BE2C (cell line): ENCODE measurements around the gene MGMT.

Experiments
- DNase-seq: peaks from one replicate; pipeline ENCODE4 v3.0.0-alpha.2; 2020
- H3K27me3 ChIP-seq: fragments of 250-450 bp; sonication (Bioruptor Pico); 2 replicates; pipeline ENCODE4 v1.5.1; 2020; ENCODE audit warnings: mild to moderate bottlenecking
- H3K36me3 ChIP-seq: fragments of 250-450 bp; sonication (Bioruptor Pico); 2 replicates; pipeline ENCODE4 v1.5.1; 2020; ENCODE audit warnings: mild to moderate bottlenecking
- H3K4me1 ChIP-seq: fragments of 250-450 bp; sonication (Bioruptor Pico); 2 replicates; pipeline ENCODE4 v1.5.1; 2020
- H3K4me3 ChIP-seq: 2 replicates; pipeline ENCODE4 v1.5.1; 2011; ENCODE audit warnings: low read depth, low read length
- H3K9me3 ChIP-seq: fragments of 250-450 bp; sonication (Bioruptor Pico); 2 replicates; pipeline ENCODE4 v1.5.1; 2020
- CTCF ChIP-seq: IDR thresholded peaks from 2 replicates; pipeline ENCODE4 v1.5.1; 2012; ENCODE audit warnings: mild to moderate bottlenecking, low read depth, low read length

Gene MGMT

DNA sequence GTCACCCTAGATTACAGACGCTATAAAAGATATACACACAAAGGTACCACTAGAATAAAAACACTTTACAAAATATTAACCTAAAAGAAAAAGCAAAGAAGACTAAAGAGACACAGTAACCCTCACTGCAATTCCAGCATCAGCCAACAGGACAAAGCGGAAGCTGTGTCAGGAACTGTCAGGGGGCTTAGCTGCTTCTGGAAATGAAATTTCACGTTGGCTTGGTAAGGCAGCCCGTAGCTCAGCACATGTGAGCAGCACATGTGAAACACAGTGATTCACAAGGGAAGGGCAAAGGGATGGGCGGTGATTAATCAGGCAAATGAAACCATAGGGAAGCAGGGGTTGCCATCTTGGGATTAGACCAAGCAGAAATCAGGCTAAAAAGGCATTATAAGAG is 195.4 kb downstream of the MGMT start:
- H3K9me3 ChIP-seq = no peaks in the 10 kb centered on the region
- DNase-seq = no peak
- H3K27me3 ChIP-seq = no peaks in the 10 kb centered on the region
- H3K4me1 ChIP-seq = no peaks in the 10 kb centered on the region
- TF ChIP-seq CTCF = peak; percentile 19; the same call in 1 of the 2 replicates
- no peaks in the 10 kb centered on the region for H3K36me3 ChIP-seq
- no peak overlapping the region for H3K4me3 ChIP-seq

DNA sequence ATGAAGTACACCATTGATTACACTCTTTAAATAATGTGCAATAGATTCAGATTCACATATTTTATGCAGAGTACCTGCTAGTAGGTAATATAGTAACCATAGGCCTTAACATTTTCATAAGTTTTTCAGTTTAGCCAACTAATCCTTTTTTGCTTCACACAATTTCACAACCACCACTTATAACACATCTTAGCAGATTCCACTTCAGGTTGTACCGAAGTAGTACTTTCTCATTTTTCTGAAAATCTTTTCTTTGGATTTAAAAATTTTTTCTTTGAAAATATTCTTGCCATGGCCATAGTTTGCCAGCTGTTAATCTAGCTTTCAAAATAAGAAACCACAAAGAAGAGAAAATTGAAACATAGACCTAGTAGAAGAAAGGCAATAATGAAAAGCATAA is 203.1 kb downstream of the MGMT start:
- no peak for TF ChIP-seq CTCF
- H3K36me3 ChIP-seq = no peaks in the 10 kb centered on the region
- no peaks in the 10 kb centered on the region for H3K9me3 ChIP-seq
- DNase-seq = no peak
- H3K27me3 ChIP-seq = no peaks in the 10 kb centered on the region
- H3K4me3 ChIP-seq = no peak overlapping the region
- no peaks in the 10 kb centered on the region for H3K4me1 ChIP-seq

GRCh38 chr10:129673292-129673691 is 206.3 kb downstream of the MGMT start:
- H3K9me3 ChIP-seq = no peaks in the 10 kb centered on the region
- no peak for DNase-seq

DNA sequence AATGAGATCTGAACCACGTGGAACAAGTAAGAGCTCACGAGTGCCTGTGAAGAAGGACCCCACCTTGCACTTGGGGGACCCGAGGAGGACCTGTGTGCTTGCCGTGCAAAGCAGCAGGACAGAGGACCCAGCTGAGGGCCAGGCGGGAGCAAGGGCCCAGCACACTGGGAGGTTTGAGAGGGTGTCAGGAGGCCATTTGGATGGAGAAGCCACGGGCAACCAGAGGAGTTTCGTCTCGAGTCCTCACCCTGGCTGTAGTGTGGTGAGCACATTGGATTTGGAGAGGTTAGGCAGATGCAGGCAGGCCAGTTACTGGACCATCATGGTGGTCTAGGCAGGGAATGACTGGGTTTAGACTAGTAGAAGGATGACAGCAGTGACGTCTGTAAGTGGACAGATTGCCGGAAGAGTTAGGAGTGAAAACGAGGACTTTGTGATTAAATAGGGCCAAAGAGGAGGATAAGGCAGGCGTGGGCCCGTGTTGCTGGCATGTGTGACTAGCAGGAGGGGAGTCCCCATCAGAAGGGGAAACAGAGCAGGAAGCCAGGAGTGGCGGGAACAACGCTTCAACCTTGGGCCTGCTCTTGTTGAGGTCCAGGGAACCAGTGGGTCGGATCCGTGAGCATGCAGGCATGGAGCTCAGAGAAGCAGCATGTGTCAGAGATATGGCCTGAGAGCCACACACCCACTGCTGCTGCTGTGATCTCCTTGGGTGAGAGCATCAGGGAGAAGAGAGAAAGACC is 208.2 kb downstream of the MGMT start:
- no peak for TF ChIP-seq CTCF
- H3K36me3 ChIP-seq = no peaks in the 10 kb centered on the region
- no peaks in the 10 kb centered on the region for H3K4me1 ChIP-seq
- no peaks in the 10 kb centered on the region for H3K27me3 ChIP-seq
- no peaks in the 10 kb centered on the region for H3K9me3 ChIP-seq
- no peak for DNase-seq
- H3K4me3 ChIP-seq = no peak overlapping the region

More at GRCh38 chr10:129673292-129673691, 206.3 kb downstream of the MGMT start:
- H3K4me3 ChIP-seq = no peak overlapping the region
- H3K27me3 ChIP-seq = no peaks in the 10 kb centered on the region
- no peaks in the 10 kb centered on the region for H3K4me1 ChIP-seq
- TF ChIP-seq CTCF = no peak
- H3K36me3 ChIP-seq = no peaks in the 10 kb centered on the region

DNA sequence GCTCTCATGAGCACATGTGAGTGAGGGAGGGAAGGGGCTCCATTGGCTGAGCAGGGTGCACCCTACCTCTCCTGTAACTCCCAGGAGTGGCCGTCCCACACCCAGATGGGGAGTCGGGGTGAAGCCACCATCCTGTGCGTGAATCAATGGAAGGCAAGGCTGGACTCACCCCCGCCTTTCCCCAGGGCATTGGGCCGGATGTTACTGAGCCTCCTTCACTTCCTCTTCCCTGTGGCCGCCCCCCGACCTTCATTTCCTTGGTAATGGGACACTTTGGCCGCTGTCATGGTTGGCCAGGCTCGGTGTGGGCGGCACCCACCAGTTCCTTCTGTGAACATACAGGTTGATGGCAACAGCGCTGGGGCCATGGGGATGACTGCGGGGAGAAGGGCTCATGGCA is 209.0 kb downstream of the MGMT start:
- H3K27me3 ChIP-seq = no peaks in the 10 kb centered on the region
- no peak overlapping the region for H3K4me3 ChIP-seq
- no peaks in the 10 kb centered on the region for H3K36me3 ChIP-seq
- no peaks in the 10 kb centered on the region for H3K9me3 ChIP-seq
- H3K4me1 ChIP-seq = no peaks in the 10 kb centered on the region
- DNase-seq = no peak
- no peak for TF ChIP-seq CTCF

DNA sequence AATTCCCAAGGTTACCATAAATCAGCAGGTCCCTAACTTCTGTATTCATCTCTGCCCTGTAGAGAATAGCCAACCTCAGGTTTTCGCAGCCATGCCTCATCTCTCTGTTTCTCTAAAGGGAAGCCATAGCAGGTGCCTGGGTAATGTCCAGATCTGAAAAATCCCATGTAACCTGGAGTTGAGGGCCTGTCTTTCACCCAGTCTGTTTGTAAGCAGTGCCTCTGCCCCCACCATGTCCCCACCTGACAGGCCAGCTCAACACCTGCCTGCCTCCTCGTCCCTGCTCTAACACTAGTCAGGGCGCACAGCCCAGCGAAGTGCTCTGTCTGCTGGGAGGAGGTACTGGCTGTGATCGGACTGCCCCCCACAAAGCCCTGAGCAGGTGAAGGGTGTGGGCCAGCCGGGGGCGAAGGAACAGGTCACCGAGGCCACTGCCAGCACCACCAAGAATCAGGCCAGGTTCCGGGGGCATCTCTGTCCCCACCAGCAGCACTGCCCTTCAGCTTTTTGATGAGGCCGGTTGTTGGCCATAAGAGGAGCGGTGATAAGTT is 210.4 kb downstream of the MGMT start:
- DNase-seq = no peak
- Histone ChIP-seq H3K9me3 (no peaks in the 10 kb centered on the region), H3K4me3 (no peak overlapping the region), H3K36me3 (no peaks in the 10 kb centered on the region), H3K27me3 (no peaks in the 10 kb centered on the region), H3K4me1 (no peaks in the 10 kb centered on the region)
- no peak for TF ChIP-seq CTCF
